ENCODE results near the gene IVL. TPM values are rescaled to one million over a fixed set of nuclear protein-coding genes. Genes with fewer than 3 reads are reported as not detected.
A peak's percentile ranks its signal among the peaks of the same experiment; 100 is the strongest.

Gene IVL
- total RNA-seq, 1 experiment from 2014 or later: 0.55 TPM

GRCh38 chr1:152928671-152929070 is 20.3 kb downstream of the IVL start:
- Histone ChIP-seq H3K4me1 (ENCODE audit: insufficient read depth, low read length) (no peaks in the 10 kb centered on the region), H3K79me2 (ENCODE audit: low read length) (no peaks in the 10 kb centered on the region), H3K9ac (ENCODE audit: low read length) (no peak overlapping the region), H4K20me1 (ENCODE audit: low read length) (no peaks in the 10 kb centered on the region), H3K36me3 (ENCODE audit: low read depth, low read length) (no peaks in the 10 kb centered on the region), H3K9me3 (ENCODE audit: low read length) (no peaks in the 10 kb centered on the region), H3K4me2 (ENCODE audit: low read length) (no peak overlapping the region), H3K4me3 (ENCODE audit: low read length) (no peak overlapping the region), H3K27me3 (ENCODE audit: low read length) (peaks cover 11% of the 10 kb centered on the region), H3K9me2 (replicated peaks; ENCODE audit: low read length) (no peaks in the 10 kb centered on the region), H3K27ac (ENCODE audit: low read length) (no peak overlapping the region), H3F3A (ENCODE audit: low read length, unreplicated experiment) (no peaks in the 10 kb centered on the region), H2AFZ (ENCODE audit: low read length) (no peak overlapping the region)
- BruUV-seq (replicated peaks): no TSS peak
- ATAC-seq: no peak
- ChIA-PET CTCF (no interaction called here), POLR2A (ENCODE audit: unreplicated experiment) (interaction anchor here (0.7 kb wide), 1 partner anchor 108 kb away, joined by 4 read pairs; no protein-coding TSS in a partner anchor)
- no peak for DNase-seq
- TF ChIP-seq EZH2phosphoT487 (IDR thresholded peaks at IDR 0.05; ENCODE audit: borderline replicate concordance, low read length): no peak
- TF ChIP-seq EZH2 (IDR thresholded peaks at IDR 0.05; ENCODE audit: low read length, unreplicated experiment): no peak
- no peak for TF ChIP-seq CTCF (conservative IDR thresholded peaks at IDR 0.05; ENCODE audit: low read depth, low read length)
- intact Hi-C loops (cut with micrococcal nuclease): loop anchor here (5.0 kb wide), 1 partner anchor 276 kb away; no protein-coding TSS in a partner anchor

GRCh38 chr1:152932170-152932811 is 23.9 kb downstream of the IVL start:
- BruUV-seq (replicated peaks): no TSS peak
- Histone ChIP-seq H3K36me3 (ENCODE audit: low read depth, low read length) (no peaks in the 10 kb centered on the region), H3K9ac (ENCODE audit: low read length) (no peak overlapping the region), H4K20me1 (ENCODE audit: low read length) (no peaks in the 10 kb centered on the region), H3K4me3 (ENCODE audit: low read length) (no peak overlapping the region), H3K79me2 (ENCODE audit: low read length) (no peaks in the 10 kb centered on the region), H3K4me2 (ENCODE audit: low read length) (no peak overlapping the region), H3K9me3 (ENCODE audit: low read length) (no peaks in the 10 kb centered on the region), H3F3A (ENCODE audit: low read length, unreplicated experiment) (no peaks in the 10 kb centered on the region), H2AFZ (ENCODE audit: low read length) (no peak overlapping the region), H3K4me1 (ENCODE audit: insufficient read depth, low read length) (no peaks in the 10 kb centered on the region), H3K27ac (ENCODE audit: low read length) (no peak overlapping the region), H3K27me3 (ENCODE audit: low read length) (0 out of 2 replicates have a peak, but pooled peaks cover 2% of the 10 kb centered on the region), H3K9me2 (replicated peaks; ENCODE audit: low read length) (no peaks in the 10 kb centered on the region)
- ChIA-PET POLR2A (ENCODE audit: unreplicated experiment) (no interaction called here), CTCF (no interaction called here)
- intact Hi-C loops (cut with micrococcal nuclease): no loop called here
- TF ChIP-seq EZH2 (IDR thresholded peaks at IDR 0.05; ENCODE audit: low read length, unreplicated experiment) (no peak), EZH2phosphoT487 (IDR thresholded peaks at IDR 0.05; ENCODE audit: borderline replicate concordance, low read length) (no peak), CTCF (conservative IDR thresholded peaks at IDR 0.05; ENCODE audit: low read depth, low read length) (no peak)
- DNase-seq: no peak
- ATAC-seq: no peak

- Histone ChIP-seq H2AFZ (ENCODE audit: low read length) (no peak overlapping the region), H4K20me1 (ENCODE audit: low read length) (no peaks in the 10 kb centered on the region), H3F3A (ENCODE audit: low read length, unreplicated experiment) (no peaks in the 10 kb centered on the region), H3K27ac (ENCODE audit: low read length) (no peak overlapping the region), H3K9ac (ENCODE audit: low read length) (no peak overlapping the region), H3K9me2 (replicated peaks; ENCODE audit: low read length) (no peaks in the 10 kb centered on the region), H3K9me3 (ENCODE audit: low read length) (no peaks in the 10 kb centered on the region), H3K27me3 (ENCODE audit: low read length) (0 out of 2 replicates have a peak, but pooled peaks cover 2% of the 10 kb centered on the region), H3K4me1 (ENCODE audit: insufficient read depth, low read length) (no peaks in the 10 kb centered on the region), H3K4me2 (ENCODE audit: low read length) (no peak overlapping the region), H3K4me3 (ENCODE audit: low read length) (no peak overlapping the region), H3K36me3 (ENCODE audit: low read depth, low read length) (no peaks in the 10 kb centered on the region), H3K79me2 (ENCODE audit: low read length) (no peaks in the 10 kb centered on the region)
- no peak for ATAC-seq
- CTCF ChIA-PET: no interaction called here
- DNase-seq: peak; percentile 30
- no TSS peak for BruUV-seq (replicated peaks)
- intact Hi-C loops (cut with micrococcal nuclease): no loop called here
- TF ChIP-seq CTCF (conservative IDR thresholded peaks at IDR 0.05; ENCODE audit: low read depth, low read length) (no peak), EZH2phosphoT487 (IDR thresholded peaks at IDR 0.05; ENCODE audit: borderline replicate concordance, low read length) (no peak), EZH2 (IDR thresholded peaks at IDR 0.05; ENCODE audit: low read length, unreplicated experiment) (no peak)
- POLR2A ChIA-PET (ENCODE audit: unreplicated experiment): no interaction called here
These were observed 24.9 kb downstream of the IVL start for GRCh38 chr1:152933196-152933595.

Measured in PC-3 (cell line).